Chondrocyte (in vitro differentiated cells): ENCODE results near the gene C11orf58. TPM values are rescaled to one million over a fixed set of nuclear protein-coding genes. Genes with fewer than 3 reads are reported as not detected.

Source experiments
- DNase-seq: peaks from one replicate; pipeline ENCODE4 v3.0.0; 2021; ENCODE audit warnings: mixed read lengths, low spot score
- H3K27ac Mint-ChIP-seq: one replicate; pipeline ENCODE4 v1.8.0; 2021; ENCODE audit warnings: mild to moderate bottlenecking, moderate library complexity, mixed read lengths; ENCODE audit not compliant: unreplicated experiment
- H3K27me3 Mint-ChIP-seq: 2 replicates; pipeline ENCODE4 v1.8.0; 2021; ENCODE audit warnings: low read depth, mixed read lengths
- H3K36me3 Mint-ChIP-seq: 2 replicates; pipeline ENCODE4 v1.8.0; 2021; ENCODE audit warnings: low read depth, mixed read lengths
- H3K4me1 Mint-ChIP-seq: 2 replicates; pipeline ENCODE4 v1.8.0; 2021; ENCODE audit warnings: low read depth, mild to moderate bottlenecking, mixed read lengths
- H3K4me3 Mint-ChIP-seq: one replicate; pipeline ENCODE4 v1.8.0; 2021; ENCODE audit warnings: mild to moderate bottlenecking, moderate library complexity, mixed read lengths; ENCODE audit not compliant: unreplicated experiment
- H3K9me3 Mint-ChIP-seq: 2 replicates; pipeline ENCODE4 v1.8.0; 2021; ENCODE audit warnings: low read depth, mixed read lengths
- CTCF ChIP-seq: fragments of 200-600 bp; sonication (generic); IDR thresholded peaks from 2 replicates; pipeline ENCODE4 v1.5.0; 2021; ENCODE audit warnings: antibody characterized with exemption, mild to moderate bottlenecking, moderate library complexity
- total RNA-seq: library from RNA; stranded (reverse); gene quantifications from 3 replicates; pipeline ENCODE4 v1.2.1, GENCODE V29; 2021

The C11orf58 gene
- total RNA-seq, 1 donor from 2014 or later = 116 TPM

GRCh38 chr11:16780698-16781550 lies 42.5 kb downstream of the C11orf58 start:
- no peak for TF ChIP-seq CTCF
- H3K4me1 Mint-ChIP-seq = no peaks in the 10 kb centered on the region
- H3K27ac Mint-ChIP-seq = no peak overlapping the region

GRCh38 chr11:16781936-16782919 lies 43.8 kb downstream of the C11orf58 start:
- no peaks in the 10 kb centered on the region for H3K9me3 Mint-ChIP-seq
- DNase-seq = peak; percentile 52
- no peak overlapping the region for H3K4me3 Mint-ChIP-seq
- no peaks in the 10 kb centered on the region for H3K27me3 Mint-ChIP-seq
- peaks cover 3% of the 10 kb centered on the region for H3K4me1 Mint-ChIP-seq
- no peak for TF ChIP-seq CTCF
- no peak overlapping the region for H3K27ac Mint-ChIP-seq
- no peaks in the 10 kb centered on the region for H3K36me3 Mint-ChIP-seq

More at GRCh38 chr11:16780698-16781550, 42.5 kb downstream of the C11orf58 start:
- peak; percentile 54 for DNase-seq
- Mint-ChIP-seq H3K36me3 (no peaks in the 10 kb centered on the region), H3K27me3 (no peaks in the 10 kb centered on the region), H3K9me3 (no peaks in the 10 kb centered on the region), H3K4me3 (no peak overlapping the region)

GRCh38 chr11:16783321-16783801 lies 44.9 kb downstream of the C11orf58 start:
- H3K27ac Mint-ChIP-seq = no peak overlapping the region
- no peak for TF ChIP-seq CTCF
- H3K9me3 Mint-ChIP-seq = no peaks in the 10 kb centered on the region

GRCh38 chr11:16784097-16784496 lies 45.6 kb downstream of the C11orf58 start:
- no peak overlapping the region for H3K4me3 Mint-ChIP-seq
- H3K27ac Mint-ChIP-seq = no peak overlapping the region
- H3K36me3 Mint-ChIP-seq = no peaks in the 10 kb centered on the region
- no peaks in the 10 kb centered on the region for H3K27me3 Mint-ChIP-seq
- no peak for DNase-seq
- H3K4me1 Mint-ChIP-seq = peaks cover 16% of the 10 kb centered on the region
- no peaks in the 10 kb centered on the region for H3K9me3 Mint-ChIP-seq
- no peak for TF ChIP-seq CTCF

More at GRCh38 chr11:16783321-16783801, 44.9 kb downstream of the C11orf58 start:
- Mint-ChIP-seq H3K27me3 (no peaks in the 10 kb centered on the region), H3K4me3 (no peak overlapping the region), H3K36me3 (no peaks in the 10 kb centered on the region), H3K4me1 (peaks cover 10% of the 10 kb centered on the region)
- peak; percentile 72 for DNase-seq

- peaks cover 16% of the 10 kb centered on the region for H3K4me1 Mint-ChIP-seq
- no peak overlapping the region for H3K27ac Mint-ChIP-seq
- no peaks in the 10 kb centered on the region for H3K9me3 Mint-ChIP-seq
- H3K27me3 Mint-ChIP-seq = no peaks in the 10 kb centered on the region
- no peak for DNase-seq
- H3K4me3 Mint-ChIP-seq = no peak overlapping the region
- no peak for TF ChIP-seq CTCF
- H3K36me3 Mint-ChIP-seq = no peaks in the 10 kb centered on the region
Measured at GRCh38 chr11:16784666-16785065, 46.2 kb downstream of the C11orf58 start.
